ENCODE results near the gene TMEM243. TPM values are rescaled to one million over a fixed set of nuclear protein-coding genes. Genes with fewer than 3 reads are reported as not detected.

Gene TMEM243
- total RNA-seq, 1 experiment from 2014 or later, result 23.5 TPM

GRCh38 chr7:87171282-87171934 lies 48.1 kb downstream of the TMEM243 start:
- Histone ChIP-seq H2AFZ (ENCODE audit: low read length) (no peak overlapping the region), H3K9ac (ENCODE audit: extremely low read depth, insufficient read length, low read length) (no peak overlapping the region), H3K4ac (ENCODE audit: low read depth, low read length) (no peak overlapping the region), H3K27ac (ENCODE audit: insufficient read length, low read depth, low read length) (no peak overlapping the region), H3K4me1 (ENCODE audit: insufficient read depth, low read length) (no peaks in the 10 kb centered on the region), H4K5ac (ENCODE audit: insufficient read length, low read depth, low read length) (no peak overlapping the region), H3K14ac (ENCODE audit: insufficient read depth, low read length) (no peak overlapping the region), H3K79me2 (ENCODE audit: insufficient read depth, low read length) (no peaks in the 10 kb centered on the region), H3K18ac (ENCODE audit: insufficient read length, low read depth, low read length) (no peak overlapping the region), H3K79me1 (ENCODE audit: insufficient read depth, low read depth, low read length, poor library complexity, severe bottlenecking) (peaks cover 2% of the 10 kb centered on the region), H3T11ph (ENCODE audit: low read length) (no peak overlapping the region), H2BK5ac (ENCODE audit: insufficient read length, low read length) (no peak overlapping the region), H3K56ac (ENCODE audit: insufficient read length, low read depth, low read length) (no peak overlapping the region), H4K20me1 (ENCODE audit: control insufficient read depth, insufficient read depth, insufficient read length) (no peaks in the 10 kb centered on the region), H3K23me2 (ENCODE audit: insufficient read length, low read depth, low read length, poor library complexity, severe bottlenecking) (no peaks in the 10 kb centered on the region), H2AK5ac (ENCODE audit: insufficient read length, low read length) (no peak overlapping the region), H2BK20ac (ENCODE audit: low read depth, low read length, poor library complexity, severe bottlenecking) (no peak overlapping the region), H4K91ac (ENCODE audit: insufficient read length, low read depth, low read length) (no peak overlapping the region), H3K27me3 (ENCODE audit: insufficient read depth, low read length) (no peaks in the 10 kb centered on the region), H3K23ac (ENCODE audit: insufficient read length, low read depth, low read length) (no peak overlapping the region), H4K8ac (replicated peaks; ENCODE audit: insufficient read length, low read depth, low read length) (no peak overlapping the region), H2BK120ac (ENCODE audit: low read depth, low read length, poor library complexity, severe bottlenecking) (no peak overlapping the region), H3K4me2 (ENCODE audit: insufficient read depth, insufficient read length, low read length) (no peak overlapping the region), H2BK15ac (ENCODE audit: low read depth, low read length) (no peak overlapping the region), H3K9me3 (ENCODE audit: control insufficient read depth, low read depth, low read length) (no peaks in the 10 kb centered on the region), H2BK12ac (ENCODE audit: insufficient read length, low read depth, low read length) (no peak overlapping the region)
- peaks cover 40 to 88% (median 82%) of the 10 kb centered on the region in 3 experiments for H3K36me3 Mint-ChIP-seq (ENCODE audit: insufficient read depth in 1 of 3, low read depth in 3 of 3)
- H3K9me3 Mint-ChIP-seq, result no peaks in the 10 kb centered on the region
- TF ChIP-seq CTCF (conservative IDR thresholded peaks at IDR 0.05), result no peak
- no peak for DNase-seq
- no peak overlapping the region for H3K4me3 Mint-ChIP-seq
- H3K27me3 Mint-ChIP-seq (ENCODE audit: low read depth), result no peaks in the 10 kb centered on the region
- H3K4me1 Mint-ChIP-seq, result no peaks in the 10 kb centered on the region
- no peak overlapping the region for H3K27ac Mint-ChIP-seq
